Endodermal cell (in vitro differentiated cells): ENCODE data around the gene FABP2. TPM values are rescaled to one million over a fixed set of nuclear protein-coding genes. Genes with fewer than 3 reads are reported as not detected.
"Not testable (repeated sequence)": the region's sequence is repeated elsewhere in the genome, so short reads cannot be mapped to it uniquely, and the experiment has no call there.

ENCODE experiments used
- DNase-seq: peaks from one replicate; pipeline ENCODE4 v3.0.0-alpha.2; 2017
- H3K27ac ChIP-seq: 2 replicates; pipeline ENCODE4 v1.5.1; 2013; ENCODE audit warnings: mild to moderate bottlenecking, low read depth, low read length, moderate library complexity
- H3K27me3 ChIP-seq: 2 replicates; pipeline ENCODE4 v1.6.1; 2013; ENCODE audit warnings: mild to moderate bottlenecking, low read length, moderate library complexity; ENCODE audit not compliant: insufficient read depth, control insufficient read depth, poor library complexity, severe bottlenecking
- H3K36me3 ChIP-seq: 2 replicates; pipeline ENCODE4 v1.7.0; 2013; ENCODE audit warnings: mild to moderate bottlenecking, low read length, moderate library complexity; ENCODE audit not compliant: control insufficient read depth, insufficient read depth
- H3K4me1 ChIP-seq: one replicate; pipeline ENCODE4 v1.7.0; 2013; ENCODE audit warnings: low read length; ENCODE audit not compliant: control insufficient read depth, insufficient read depth
- H3K4me3 ChIP-seq: 2 replicates; pipeline ENCODE4 v1.5.1; 2013; ENCODE audit warnings: mild to moderate bottlenecking, low read length, moderate library complexity
- H3K9ac ChIP-seq: 2 replicates; pipeline ENCODE4 v1.6.1; 2013; ENCODE audit warnings: mild to moderate bottlenecking, low read length, moderate library complexity; ENCODE audit not compliant: poor library complexity, severe bottlenecking; ENCODE audit errors: extremely low read depth
- H3K9me3 ChIP-seq: 2 replicates; pipeline ENCODE4 v1.6.1; 2013; ENCODE audit warnings: mild to moderate bottlenecking, low read length, moderate library complexity; ENCODE audit not compliant: control insufficient read depth
- H3K27ac Mint-ChIP-seq: 2 replicates; pipeline ENCODE4 v1.8.0; 2020; ENCODE audit warnings: mixed read lengths
- H3K27me3 Mint-ChIP-seq: 2 replicates; pipeline ENCODE4 v1.8.0; 2021; ENCODE audit warnings: mild to moderate bottlenecking, mixed read lengths; ENCODE audit not compliant: insufficient read depth
- H3K36me3 Mint-ChIP-seq: 2 replicates; pipeline ENCODE4 v1.8.0; 2020; ENCODE audit warnings: low read depth, mixed read lengths
- H3K4me1 Mint-ChIP-seq: 2 replicates; pipeline ENCODE4 v1.8.0; 2020; ENCODE audit warnings: mixed read lengths
- H3K4me3 Mint-ChIP-seq: 2 replicates; pipeline ENCODE4 v1.8.0; 2020; ENCODE audit warnings: mild to moderate bottlenecking, moderate library complexity, mixed read lengths
- H3K9me3 Mint-ChIP-seq: 2 replicates; pipeline ENCODE4 v1.8.0; 2020; ENCODE audit warnings: mild to moderate bottlenecking, mixed read lengths
- CTCF ChIP-seq: fragments of 200-600 bp; sonication (generic); conservative IDR thresholded peaks from 2 replicates; pipeline ENCODE4 v1.5.0; 2021; ENCODE audit warnings: antibody characterized with exemption, mild to moderate bottlenecking
- WGBS, 2 experiments: methylation state at CpG; one replicate each; pipeline versions ENCODE4 v1.1.5 to v1.1.7; 2013; ENCODE audit warnings: missing lambda C conversion rate in 2 of 2, mixed read lengths in 1 of 2; ENCODE audit not compliant: insufficient coverage in 1 of 2, insufficient read length in 1 of 2; 5-methylcytosine and 5-hydroxymethylcytosine counted together
- total RNA-seq, 2 donors: library from RNA; stranded (reverse); fragmentation: NEBNext Ultra II Directional in 1 of 2; extraction: Animal tissue kit (Norgen Biotek cat#: 25700) in 1 of 2; gene quantifications; 2 replicates in 1 of 2; 3 replicates in 1 of 2; pipeline ENCODE4 v1.2.1, GENCODE V29; 2021

Gene FABP2
- total RNA-seq, 2 donors from 2014 or later: not detected

DNA sequence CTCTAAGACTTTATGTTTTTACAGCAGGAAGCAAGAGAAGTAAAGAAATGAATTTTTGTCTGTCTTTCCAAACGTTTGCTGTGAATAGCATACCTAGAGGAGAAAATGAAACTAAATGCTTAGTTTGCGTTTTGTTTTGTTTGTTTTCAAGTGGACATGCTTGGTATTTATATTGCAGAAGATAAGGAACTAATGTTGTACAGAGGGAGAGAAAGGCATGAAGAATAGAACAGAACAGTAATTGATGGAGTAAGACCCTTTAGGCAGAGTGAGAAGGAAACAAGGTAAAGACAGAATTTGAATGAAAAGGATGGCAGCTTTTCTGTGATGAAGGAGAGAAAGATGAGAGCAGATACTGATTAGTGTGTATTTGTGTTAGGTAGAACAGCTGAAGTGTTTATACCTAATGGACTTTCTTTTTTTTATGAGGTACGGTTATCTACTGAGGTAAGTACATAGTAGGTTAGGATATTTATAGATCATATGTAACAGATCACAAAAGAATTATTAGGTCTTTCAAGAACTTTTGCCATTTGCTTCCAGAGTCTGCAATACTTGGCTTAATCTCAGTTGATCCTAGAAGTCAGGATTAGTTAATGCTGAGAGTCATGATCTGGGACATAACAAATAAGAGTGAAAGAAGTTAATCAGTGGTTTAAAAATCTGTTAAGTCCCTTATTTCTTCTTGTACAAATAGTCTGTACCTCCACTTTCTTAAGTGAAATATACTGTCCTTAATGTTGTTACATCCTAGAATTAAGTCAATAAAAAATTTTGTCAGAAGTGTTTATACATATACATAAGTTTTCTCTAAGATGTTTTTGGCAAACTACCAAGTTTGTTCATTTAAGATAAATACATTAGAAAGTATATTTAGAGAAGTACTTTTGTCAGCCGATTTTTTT lies 36.8 kb downstream of the FABP2 start:
- no peaks in the 10 kb centered on the region for H3K9me3 ChIP-seq
- H3K36me3 Mint-ChIP-seq: peaks cover 27% of the 10 kb centered on the region
- H3K4me1 ChIP-seq: peaks cover 2% of the 10 kb centered on the region
- no peaks in the 10 kb centered on the region for H3K27me3 ChIP-seq
- TF ChIP-seq CTCF: no peak
- no peak overlapping the region for H3K27ac ChIP-seq
- no peaks in the 10 kb centered on the region for H3K9me3 Mint-ChIP-seq
- 86 to 93% methylated on average over 2 to 4 of the region's 4 CpGs for WGBS, 2 experiments
- H3K4me1 Mint-ChIP-seq: peaks cover 27% of the 10 kb centered on the region
- H3K27me3 Mint-ChIP-seq: no peaks in the 10 kb centered on the region
- no peak overlapping the region for H3K9ac ChIP-seq
- peaks cover 83% of the 10 kb centered on the region for H3K36me3 ChIP-seq
- no peak overlapping the region for H3K4me3 Mint-ChIP-seq
- DNase-seq: no peak
- no peak overlapping the region for H3K4me3 ChIP-seq
- H3K27ac Mint-ChIP-seq: peak overlapping the region; percentile 2

DNA sequence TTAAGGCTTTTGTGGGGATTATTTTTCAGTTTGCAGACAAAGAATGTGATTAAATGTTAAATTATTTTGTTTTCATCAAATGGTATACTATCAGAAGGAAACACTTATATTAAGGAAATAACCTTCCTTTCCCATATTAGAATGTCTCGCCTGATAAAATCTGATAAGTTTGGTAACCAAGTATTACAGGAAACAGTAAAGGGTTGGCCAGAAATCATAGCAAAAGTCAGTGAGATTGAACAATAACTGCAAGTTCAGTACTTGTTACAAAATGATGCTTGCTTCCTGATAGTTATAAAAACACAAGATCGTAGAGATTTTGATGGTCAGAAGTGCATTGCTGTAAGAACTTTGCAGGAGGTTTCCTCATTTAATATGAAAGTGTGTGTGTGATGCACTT lies 40.5 kb downstream of the FABP2 start:
- Mint-ChIP-seq H3K9me3 (no peaks in the 10 kb centered on the region), H3K4me1 (peaks cover 24% of the 10 kb centered on the region), H3K27me3 (no peaks in the 10 kb centered on the region), H3K4me3 (no peak overlapping the region), H3K36me3 (peaks cover 16% of the 10 kb centered on the region), H3K27ac (no peak overlapping the region)
- H3K9ac ChIP-seq: no peak overlapping the region
- no peak for TF ChIP-seq CTCF
- no peak overlapping the region for H3K4me3 ChIP-seq
- no peaks in the 10 kb centered on the region for H3K9me3 ChIP-seq
- H3K27me3 ChIP-seq: no peaks in the 10 kb centered on the region
- DNase-seq: no peak
- 99 to 100% methylated on average over 2 of the region's 2 CpGs for WGBS, 2 experiments
- peaks cover 4% of the 10 kb centered on the region for H3K4me1 ChIP-seq
- H3K27ac ChIP-seq: no peak overlapping the region
- H3K36me3 ChIP-seq: peaks cover 55% of the 10 kb centered on the region

DNA sequence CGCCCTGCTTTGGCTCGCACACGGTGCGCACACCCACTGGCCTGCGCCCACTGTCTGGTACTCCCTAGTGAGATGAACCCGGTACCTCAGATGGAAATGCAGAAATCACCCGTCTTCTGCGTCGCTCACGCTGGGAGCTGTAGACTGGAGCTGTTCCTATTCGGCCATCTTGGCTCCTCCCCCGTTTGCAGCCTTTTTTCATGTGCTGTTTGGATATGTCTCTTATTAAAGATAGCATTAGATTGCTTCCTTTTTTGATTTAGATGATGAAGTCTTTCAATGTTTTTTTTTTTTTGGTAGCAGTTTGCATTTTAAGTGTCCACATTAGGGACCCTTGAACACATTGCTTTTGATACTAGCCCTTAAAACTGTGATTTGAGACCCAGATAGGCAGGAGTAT lies 42.0 kb downstream of the FABP2 start:
- Histone ChIP-seq H3K4me3 (peak overlapping the region; percentile 59), H3K36me3 (peaks cover 47% of the 10 kb centered on the region)
- H3K9ac ChIP-seq, H3K4me1 ChIP-seq, H3K9me3 ChIP-seq, H3K27ac ChIP-seq, H3K27me3 ChIP-seq, H3K9me3 Mint-ChIP-seq, H3K27me3 Mint-ChIP-seq: not testable (repeated sequence)
- H3K4me1 Mint-ChIP-seq: peaks cover 18% of the 10 kb centered on the region
- peaks cover 19% of the 10 kb centered on the region for H3K36me3 Mint-ChIP-seq
- 82% methylated on average over 11 of the region's 12 CpGs; no CpG with 5 or more reads in 1 of the 2 experiments for WGBS, 2 experiments
- H3K4me3 Mint-ChIP-seq: peak overlapping the region; percentile 75
- H3K27ac Mint-ChIP-seq: peak overlapping the region; percentile 99
- peak; percentile 54 for DNase-seq

DNA sequence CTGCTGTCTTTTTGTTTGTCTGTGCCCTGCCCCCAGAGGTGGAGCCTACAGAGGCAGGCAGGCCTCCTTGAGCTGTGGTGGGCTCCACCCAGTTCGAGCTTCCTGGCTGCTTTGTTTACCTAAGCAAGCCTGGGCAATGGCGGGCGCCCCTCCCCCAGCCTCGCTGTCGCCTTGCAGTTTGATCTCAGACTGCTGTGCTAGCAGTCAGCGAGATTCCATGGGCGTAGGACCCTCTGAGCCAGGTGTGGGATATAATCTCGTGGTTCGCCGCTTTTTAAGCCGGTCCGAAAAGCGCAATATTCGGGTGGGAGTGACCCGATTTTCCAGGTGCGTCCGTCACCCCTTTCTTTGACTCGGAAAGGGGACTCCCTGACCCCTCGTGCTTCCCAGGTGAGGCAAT lies 42.4 kb downstream of the FABP2 start:
- not testable (repeated sequence) for H3K4me1 ChIP-seq, H3K27me3 Mint-ChIP-seq, H3K27me3 ChIP-seq, H3K9ac ChIP-seq, H3K27ac ChIP-seq, DNase-seq, H3K9me3 ChIP-seq, H3K9me3 Mint-ChIP-seq
- Mint-ChIP-seq H3K4me3 (peak overlapping the region; percentile 75), H3K36me3 (peaks cover 19% of the 10 kb centered on the region), H3K4me1 (peaks cover 16% of the 10 kb centered on the region), H3K27ac (peak overlapping the region; percentile 99)
- peak overlapping the region; percentile 59 for H3K4me3 ChIP-seq
- 53 to 68% methylated on average over 9 to 18 of the region's 19 CpGs for WGBS, 2 experiments
- peaks cover 43% of the 10 kb centered on the region for H3K36me3 ChIP-seq
